Neural cell (in vitro differentiated cells): Measurements from ENCODE around the gene TMEM151A. TPM values are rescaled to one million over a fixed set of nuclear protein-coding genes. Genes with fewer than 3 reads are reported as not detected.

ENCODE experiments used
- H2AFZ ChIP-seq: fragments of 200-600, 300-800 bp; sonication (generic), shearing (Covaris generic); 2 replicates; pipeline ENCODE4 v1.6.0; 2014; ENCODE audit warnings: low read depth, mild to moderate bottlenecking, antibody characterized with exemption, low read length, moderate library complexity
- H3F3A ChIP-seq: fragments of 200-600 bp; shearing (Covaris generic); 2 replicates; pipeline ENCODE4 v1.6.1; 2016; ENCODE audit warnings: mild to moderate bottlenecking, moderate library complexity, mixed read lengths, antibody characterized with exemption, low read length; ENCODE audit not compliant: insufficient read depth, poor library complexity, severe bottlenecking
- H3K27ac ChIP-seq: fragments of 200-600, 300-800 bp; sonication (generic), shearing (Covaris generic); 2 replicates; pipeline ENCODE4 v1.5.1; 2014; ENCODE audit warnings: mild to moderate bottlenecking, low read length, moderate library complexity
- H3K27me3 ChIP-seq: fragments of 300-800, 200-600 bp; sonication (generic), shearing (Covaris generic); 2 replicates; pipeline ENCODE4 v1.6.0; 2014; ENCODE audit warnings: mild to moderate bottlenecking, low read depth, low read length, moderate library complexity; ENCODE audit not compliant: insufficient read depth
- H3K36me3 ChIP-seq: fragments of 300-800, 200-600 bp; sonication (generic), shearing (Covaris generic); 2 replicates; pipeline ENCODE4 v1.5.1; 2014; ENCODE audit warnings: mild to moderate bottlenecking, antibody characterized with exemption, low read length, moderate library complexity; ENCODE audit not compliant: insufficient read depth
- H3K4me2 ChIP-seq: fragments of 300-800, 200-600 bp; sonication (generic), shearing (Covaris generic); 2 replicates; pipeline ENCODE4 v1.6.0; 2014; ENCODE audit warnings: mild to moderate bottlenecking, low read length
- H3K4me3 ChIP-seq: fragments of 300-800, 200-600 bp; sonication (generic), shearing (Covaris generic); 2 replicates; pipeline ENCODE4 v1.5.1; 2014; ENCODE audit warnings: mild to moderate bottlenecking, low read length, moderate library complexity
- H3K79me2 ChIP-seq: fragments of 200-600 bp; shearing (Covaris generic); replicated peaks from 2 replicates; pipeline ENCODE4 v1.6.0; 2014; ENCODE audit warnings: mild to moderate bottlenecking, low read length, moderate library complexity; ENCODE audit not compliant: insufficient read depth
- H3K9ac ChIP-seq: fragments of 300-800, 200-600 bp; sonication (generic), shearing (Covaris generic); 2 replicates; pipeline ENCODE4 v1.6.1; 2016; ENCODE audit warnings: mild to moderate bottlenecking, low read length, mixed read lengths
- H3K9me2 ChIP-seq: fragments of 200-600 bp; shearing (Covaris generic); 2 replicates; pipeline ENCODE4 v1.6.1; 2016; ENCODE audit warnings: mild to moderate bottlenecking, low read length, mixed read lengths; ENCODE audit not compliant: insufficient read depth
- H3K9me3 ChIP-seq: fragments of 200-600, 300-800 bp; sonication (generic), shearing (Covaris generic); 2 replicates; pipeline ENCODE4 v1.6.1; 2016; ENCODE audit warnings: mild to moderate bottlenecking, mixed run types, low read length, moderate library complexity, mixed read lengths
- H4K20me1 ChIP-seq: fragments of 200-600 bp; shearing (Covaris generic); 2 replicates; pipeline ENCODE4 v1.6.1; 2016; ENCODE audit warnings: mild to moderate bottlenecking, mixed run types; ENCODE audit not compliant: insufficient read depth
- EP300 ChIP-seq: fragments of 450-650 bp; conservative IDR thresholded peaks from 2 replicates; pipeline ENCODE4 v1.6.1; 2014; ENCODE audit warnings: antibody characterized with exemption, mild to moderate bottlenecking, moderate library complexity; ENCODE audit not compliant: poor library complexity, severe bottlenecking
- EZH2 ChIP-seq: fragments of 200-600, 300-800 bp; shearing (Covaris generic), sonication (generic); IDR thresholded peaks from 2 replicates; pipeline ENCODE4 v1.6.1; 2014; ENCODE audit warnings: antibody characterized with exemption, low read length, borderline replicate concordance, mild to moderate bottlenecking; ENCODE audit not compliant: insufficient read depth, poor library complexity, severe bottlenecking
- MXI1 ChIP-seq: fragments of 450-650 bp; conservative IDR thresholded peaks from 2 replicates; pipeline ENCODE4 v1.6.1; 2014; ENCODE audit warnings: antibody characterized with exemption, mild to moderate bottlenecking; ENCODE audit not compliant: poor library complexity, severe bottlenecking
- POLR2AphosphoS5 ChIP-seq: IDR thresholded peaks from 2 replicates; pipeline ENCODE4 v1.6.1; 2012
- RAD21 ChIP-seq: fragments of 450-650 bp; conservative IDR thresholded peaks from 2 replicates; pipeline ENCODE4 v1.6.1; 2014; ENCODE audit warnings: antibody characterized with exemption, mild to moderate bottlenecking, moderate library complexity
- SMC3 ChIP-seq: fragments of 450-650 bp; conservative IDR thresholded peaks from 2 replicates; pipeline ENCODE4 v1.6.1; 2014; ENCODE audit warnings: antibody characterized with exemption, mild to moderate bottlenecking, moderate library complexity; ENCODE audit not compliant: poor library complexity
- TAF1 ChIP-seq: IDR thresholded peaks from 2 replicates; pipeline ENCODE4 v1.6.1; 2012; ENCODE audit warnings: low read depth
- polyA plus RNA-seq: library from polyadenylated mRNA; depleted of rRNA; stranded (reverse); fragments of >200 nt; gene quantifications from 2 replicates; pipeline ENCODE4 v1.2.3, GENCODE V29; 2014
- TF ChIP-seq, protein P1 (sequence below): fragments of 450-650 bp; IDR thresholded peaks from 2 replicates; pipeline ENCODE4 v1.5.1; 2014; ENCODE audit warnings: antibody characterized with exemption, mild to moderate bottlenecking, moderate library complexity; ENCODE audit not compliant: poor library complexity, severe bottlenecking
- TF ChIP-seq, protein P2 (sequence below): IDR thresholded peaks from 2 replicates; pipeline ENCODE4 v1.6.1; 2012; ENCODE audit warnings: borderline replicate concordance

Gene TMEM151A
- polyA plus RNA-seq, 1 donor from 2014 or later: 5.3 TPM

DNA sequence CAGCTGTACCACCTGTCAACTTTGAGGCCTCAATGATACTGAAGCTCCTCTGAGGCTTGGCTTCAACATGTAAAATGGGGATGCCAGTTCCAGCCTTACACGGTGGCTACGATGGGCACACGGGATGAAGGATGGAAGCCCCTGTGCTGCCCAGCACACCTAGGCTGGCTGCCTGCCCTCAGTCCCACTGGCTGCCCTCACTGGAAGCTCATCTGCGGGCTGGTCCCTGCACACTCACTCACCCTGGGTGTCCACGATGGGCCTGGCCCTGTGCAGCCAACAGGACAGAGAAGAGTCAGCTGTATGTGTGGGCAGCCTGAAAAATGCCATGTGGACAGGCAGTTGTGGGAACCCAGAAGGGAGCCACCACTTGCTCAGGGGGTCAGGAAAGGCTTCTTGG lies 5.0 kb upstream of the TMEM151A start:
- Histone ChIP-seq H3K4me3 (no peak overlapping the region), H3K9ac (peak overlapping the region; percentile 9), H3F3A (no peaks in the 10 kb centered on the region), H3K9me3 (no peaks in the 10 kb centered on the region), H3K9me2 (no peaks in the 10 kb centered on the region), H4K20me1 (peaks cover 8% of the 10 kb centered on the region), H3K4me2 (no peak overlapping the region), H2AFZ (no peak overlapping the region), H3K79me2 (peaks cover 36% of the 10 kb centered on the region), H3K27me3 (peaks cover 16% of the 10 kb centered on the region), H3K27ac (no peak overlapping the region), H3K36me3 (no peaks in the 10 kb centered on the region)
- TF ChIP-seq TAF1: no peak
- no peak for TF ChIP-seq RAD21
- TF ChIP-seq SMC3: no peak
- TF ChIP-seq EP300: no peak

DNA sequence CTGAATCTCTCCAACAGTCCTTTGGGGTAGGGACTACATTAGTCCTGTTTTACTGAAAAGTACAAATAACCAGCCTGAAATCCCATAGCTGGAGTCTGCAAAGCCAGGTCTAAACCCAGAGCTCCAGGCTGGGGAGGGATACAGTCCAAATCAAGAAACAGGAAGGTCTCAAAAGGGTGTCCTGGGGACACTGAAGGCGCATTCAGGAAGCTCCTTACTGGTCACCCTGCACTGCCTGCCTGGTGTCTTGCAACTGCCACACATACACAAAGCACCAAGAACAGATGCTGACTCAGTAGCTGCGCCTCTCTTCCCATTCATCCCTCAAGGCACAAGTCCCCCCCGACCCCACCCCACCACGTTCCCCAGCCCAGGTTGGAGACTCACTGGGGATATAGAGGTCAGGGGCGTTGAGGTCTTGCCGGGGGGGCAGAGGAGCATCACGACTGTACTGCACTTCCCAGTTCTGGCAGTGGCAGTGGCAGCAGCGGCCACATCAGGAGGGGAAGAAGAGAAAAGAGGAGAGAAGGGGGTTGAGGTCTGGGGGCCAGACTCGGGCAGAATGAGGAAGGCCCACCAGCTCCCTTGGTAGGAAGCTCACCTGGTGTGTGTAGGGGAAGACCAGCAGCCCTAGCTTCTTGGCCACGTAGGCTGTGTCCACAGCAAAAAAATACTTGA lies 4.3 kb upstream of the TMEM151A start:
- Histone ChIP-seq H3K9me2 (no peaks in the 10 kb centered on the region), H3K36me3 (no peaks in the 10 kb centered on the region), H3K79me2 (peaks cover 31% of the 10 kb centered on the region), H2AFZ (no peak overlapping the region), H3K27me3 (peaks cover 22% of the 10 kb centered on the region), H3K9ac (peak overlapping the region; percentile 92), H3F3A (no peaks in the 10 kb centered on the region), H3K4me2 (no peak overlapping the region), H3K9me3 (no peaks in the 10 kb centered on the region), H3K27ac (peak overlapping the region; percentile 88), H3K4me3 (peak overlapping the region; percentile 86), H4K20me1 (peaks cover 8% of the 10 kb centered on the region)
- TF ChIP-seq, protein P1, sequence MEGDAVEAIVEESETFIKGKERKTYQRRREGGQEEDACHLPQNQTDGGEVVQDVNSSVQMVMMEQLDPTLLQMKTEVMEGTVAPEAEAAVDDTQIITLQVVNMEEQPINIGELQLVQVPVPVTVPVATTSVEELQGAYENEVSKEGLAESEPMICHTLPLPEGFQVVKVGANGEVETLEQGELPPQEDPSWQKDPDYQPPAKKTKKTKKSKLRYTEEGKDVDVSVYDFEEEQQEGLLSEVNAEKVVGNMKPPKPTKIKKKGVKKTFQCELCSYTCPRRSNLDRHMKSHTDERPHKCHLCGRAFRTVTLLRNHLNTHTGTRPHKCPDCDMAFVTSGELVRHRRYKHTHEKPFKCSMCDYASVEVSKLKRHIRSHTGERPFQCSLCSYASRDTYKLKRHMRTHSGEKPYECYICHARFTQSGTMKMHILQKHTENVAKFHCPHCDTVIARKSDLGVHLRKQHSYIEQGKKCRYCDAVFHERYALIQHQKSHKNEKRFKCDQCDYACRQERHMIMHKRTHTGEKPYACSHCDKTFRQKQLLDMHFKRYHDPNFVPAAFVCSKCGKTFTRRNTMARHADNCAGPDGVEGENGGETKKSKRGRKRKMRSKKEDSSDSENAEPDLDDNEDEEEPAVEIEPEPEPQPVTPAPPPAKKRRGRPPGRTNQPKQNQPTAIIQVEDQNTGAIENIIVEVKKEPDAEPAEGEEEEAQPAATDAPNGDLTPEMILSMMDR: no peak
- TF ChIP-seq TAF1 (no peak), RAD21 (no peak), POLR2AphosphoS5 (no peak), EZH2 (no peak), MXI1 (no peak), EP300 (no peak)
- TF ChIP-seq, protein P2, sequence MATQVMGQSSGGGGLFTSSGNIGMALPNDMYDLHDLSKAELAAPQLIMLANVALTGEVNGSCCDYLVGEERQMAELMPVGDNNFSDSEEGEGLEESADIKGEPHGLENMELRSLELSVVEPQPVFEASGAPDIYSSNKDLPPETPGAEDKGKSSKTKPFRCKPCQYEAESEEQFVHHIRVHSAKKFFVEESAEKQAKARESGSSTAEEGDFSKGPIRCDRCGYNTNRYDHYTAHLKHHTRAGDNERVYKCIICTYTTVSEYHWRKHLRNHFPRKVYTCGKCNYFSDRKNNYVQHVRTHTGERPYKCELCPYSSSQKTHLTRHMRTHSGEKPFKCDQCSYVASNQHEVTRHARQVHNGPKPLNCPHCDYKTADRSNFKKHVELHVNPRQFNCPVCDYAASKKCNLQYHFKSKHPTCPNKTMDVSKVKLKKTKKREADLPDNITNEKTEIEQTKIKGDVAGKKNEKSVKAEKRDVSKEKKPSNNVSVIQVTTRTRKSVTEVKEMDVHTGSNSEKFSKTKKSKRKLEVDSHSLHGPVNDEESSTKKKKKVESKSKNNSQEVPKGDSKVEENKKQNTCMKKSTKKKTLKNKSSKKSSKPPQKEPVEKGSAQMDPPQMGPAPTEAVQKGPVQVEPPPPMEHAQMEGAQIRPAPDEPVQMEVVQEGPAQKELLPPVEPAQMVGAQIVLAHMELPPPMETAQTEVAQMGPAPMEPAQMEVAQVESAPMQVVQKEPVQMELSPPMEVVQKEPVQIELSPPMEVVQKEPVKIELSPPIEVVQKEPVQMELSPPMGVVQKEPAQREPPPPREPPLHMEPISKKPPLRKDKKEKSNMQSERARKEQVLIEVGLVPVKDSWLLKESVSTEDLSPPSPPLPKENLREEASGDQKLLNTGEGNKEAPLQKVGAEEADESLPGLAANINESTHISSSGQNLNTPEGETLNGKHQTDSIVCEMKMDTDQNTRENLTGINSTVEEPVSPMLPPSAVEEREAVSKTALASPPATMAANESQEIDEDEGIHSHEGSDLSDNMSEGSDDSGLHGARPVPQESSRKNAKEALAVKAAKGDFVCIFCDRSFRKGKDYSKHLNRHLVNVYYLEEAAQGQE: no peak
